GM19043 (cell line): ENCODE results near the gene ZNF738.
"Not testable (repeated sequence)": the region's sequence is repeated elsewhere in the genome, so short reads cannot be mapped to it uniquely, and the experiment has no call there.

Source experiments
- ATAC-seq: cut with Tn5 transposase; IDR thresholded peaks from one replicate; pipeline ENCODE4 v1.9.1; 2021; ENCODE audit warnings: low read depth; ENCODE audit not compliant: unreplicated experiment

Gene ZNF738

GRCh38 chr19:21358768-21359451 lies at the start of gene ZNF738:
TSS of gene ZNF738 (plus strand) at chr19:21359000. CDS start at chr19:21359141, 141 bp downstream.
- peak; percentile 97 for ATAC-seq

GRCh38 chr19:21312807-21313206 lies 46.0 kb upstream of the ZNF738 start:
- ATAC-seq = not testable (repeated sequence)

- ATAC-seq = no peak
Observed at GRCh38 chr19:21314676-21315075, 44.1 kb upstream of the ZNF738 start.

GRCh38 chr19:21317821-21318220 lies 41.0 kb upstream of the ZNF738 start:
- no peak for ATAC-seq

- ATAC-seq = no peak
Observed at GRCh38 chr19:21321134-21321533, 37.7 kb upstream of the ZNF738 start.

GRCh38 chr19:21321996-21322395 lies 36.8 kb upstream of the ZNF738 start:
- ATAC-seq = no peak

GRCh38 chr19:21322528-21322927 lies 36.3 kb upstream of the ZNF738 start:
- ATAC-seq = no peak

- no peak for ATAC-seq
Observed at GRCh38 chr19:21323000-21323399, 35.8 kb upstream of the ZNF738 start.

GRCh38 chr19:21326169-21326568 lies 32.6 kb upstream of the ZNF738 start:
- ATAC-seq = no peak

- no peak for ATAC-seq
Observed at GRCh38 chr19:21328406-21328805, 30.4 kb upstream of the ZNF738 start.

- ATAC-seq = peak; percentile 99
Observed at GRCh38 chr19:21328885-21329605, 29.8 kb upstream of the ZNF738 start, which contains the start of gene ZNF708. TSS of gene ZNF708 (minus strand) at chr19:21329410. CDS start at chr19:21329212, 198 bp downstream.

GRCh38 chr19:21335721-21336120 lies 23.1 kb upstream of the ZNF738 start:
- ATAC-seq = no peak

GRCh38 chr19:21344841-21345240 lies 14.0 kb upstream of the ZNF738 start:
- not testable (repeated sequence) for ATAC-seq

GRCh38 chr19:21352830-21353229 lies 6.0 kb upstream of the ZNF738 start:
- ATAC-seq = no peak

GRCh38 chr19:21362291-21362690 lies 3.5 kb downstream of the ZNF738 start:
- ATAC-seq = no peak

- ATAC-seq = no peak
Observed at GRCh38 chr19:21383980-21384582, 25.3 kb downstream of the ZNF738 start.

GRCh38 chr19:21396121-21396520 lies 37.3 kb downstream of the ZNF738 start:
- no peak for ATAC-seq

GRCh38 chr19:21396893-21397572 lies 38.2 kb downstream of the ZNF738 start, which contains the start of gene ZNF493:
TSS of gene ZNF493 (plus strand) at chr19:21397133. CDS start at chr19:21397238, 105 bp downstream.
- peak; percentile 100 for ATAC-seq

GRCh38 chr19:21398851-21399250 lies 40.1 kb downstream of the ZNF738 start:
- no peak for ATAC-seq

- ATAC-seq = no peak
Observed at GRCh38 chr19:21402303-21402985, 43.6 kb downstream of the ZNF738 start.
